OCI-LY7 (cell line): Measurements from ENCODE around the gene PPM1H. TPM values are rescaled to one million over a fixed set of nuclear protein-coding genes. Genes with fewer than 3 reads are reported as not detected.

Source experiments
- BruUV-seq: library from RNA; stranded (reverse); fragments of 400-500 nt; replicated peaks from 2 replicates; lab custom pipeline; 2021; lab: Mats Ljungman, UMichigan
- CTCF ChIA-PET: fragments of 300-600 bp; sonication (Branson Sonifier 250); formaldehyde crosslinking; loops from one replicate; lab custom pipeline; 2022; ENCODE audit warnings: antibody characterized with exemption; ENCODE audit not compliant: unreplicated experiment; lab: Charles Lee
- POLR2A ChIA-PET: fragments of 300-600 bp; sonication (Branson Sonifier 250); formaldehyde crosslinking; loops from one replicate; lab custom pipeline; 2022; ENCODE audit warnings: antibody characterized with exemption; lab: Charles Lee
- DNase-seq: peaks from one replicate; pipeline ENCODE4 v3.0.0-alpha.2; 2015; ENCODE audit warnings: low spot score
- H2AFZ ChIP-seq: fragments of 200-600 bp; sonication (generic), shearing (Covaris generic); 2 replicates; pipeline ENCODE4 v1.6.1; 2014; ENCODE audit warnings: mild to moderate bottlenecking, antibody characterized with exemption, low read length, moderate library complexity
- H3K27ac ChIP-seq: fragments of 200-600 bp; sonication (generic); 2 replicates; pipeline ENCODE4 v1.5.1; 2014; ENCODE audit warnings: mixed run types, low read depth, mild to moderate bottlenecking, moderate library complexity, low read length, inconsistent platforms; ENCODE audit not compliant: poor library complexity, severe bottlenecking
- H3K36me3 ChIP-seq: fragments of 200-600 bp; sonication (generic); 2 replicates; pipeline ENCODE4 v1.6.1; 2014; ENCODE audit warnings: mild to moderate bottlenecking, antibody characterized with exemption, low read length, moderate library complexity, mixed read lengths; ENCODE audit not compliant: insufficient read depth
- H3K4me1 ChIP-seq: fragments of 200-600 bp; sonication (generic); 2 replicates; pipeline ENCODE4 v1.5.1; 2014; ENCODE audit warnings: mild to moderate bottlenecking, low read length; ENCODE audit not compliant: insufficient read depth, poor library complexity, severe bottlenecking
- H3K4me2 ChIP-seq: fragments of 200-600 bp; sonication (generic); 2 replicates; pipeline ENCODE4 v1.6.1; 2014; ENCODE audit warnings: mild to moderate bottlenecking, low read length
- H3K4me3 ChIP-seq: fragments of 200-600 bp; sonication (generic); 2 replicates; pipeline ENCODE4 v1.5.1; 2014; ENCODE audit warnings: mild to moderate bottlenecking, low read depth, low read length; ENCODE audit not compliant: poor library complexity, severe bottlenecking
- H3K79me2 ChIP-seq: fragments of 200-600 bp; sonication (generic); 2 replicates; pipeline ENCODE4 v1.6.1; 2016; ENCODE audit warnings: low read depth, mild to moderate bottlenecking, low read length, moderate library complexity, mixed read lengths; ENCODE audit not compliant: insufficient read depth
- H3K9me2 ChIP-seq: fragments of 200-600 bp; sonication (generic); 2 replicates; pipeline ENCODE4 v1.6.1; 2016; ENCODE audit warnings: mild to moderate bottlenecking, low read length, mixed read lengths; ENCODE audit not compliant: insufficient read depth
- H3K9me3 ChIP-seq: fragments of 200-600 bp; sonication (generic); 2 replicates; pipeline ENCODE4 v1.6.1; 2014; ENCODE audit warnings: mild to moderate bottlenecking, mixed run types, low read length, mixed read lengths
- H4K20me1 ChIP-seq: fragments of 200-600 bp; sonication (generic); 2 replicates; pipeline ENCODE4 v1.6.1; 2014; ENCODE audit warnings: mild to moderate bottlenecking, antibody characterized with exemption, low read length, moderate library complexity, mixed read lengths; ENCODE audit not compliant: insufficient read depth
- CTCF ChIP-seq: fragments of 200-600 bp; sonication (generic); conservative IDR thresholded peaks from 2 replicates; pipeline ENCODE4 v1.5.1; 2014; ENCODE audit warnings: mild to moderate bottlenecking, antibody characterized with exemption, low read length, moderate library complexity, mixed read lengths
- EZH2phosphoT487 ChIP-seq: fragments of 200-600 bp; sonication (generic); IDR thresholded peaks from 2 replicates; pipeline ENCODE4 v1.6.1; 2018; ENCODE audit warnings: low read depth, borderline replicate concordance, mild to moderate bottlenecking, mixed run types, antibody characterized with exemption, low read length, moderate library complexity, mixed read lengths
- intact Hi-C: fragments of 100-400 bp; cut with micrococcal nuclease; formaldehyde crosslinking; loops from one replicate; pipeline ENCODE4 v1.10.0; 2022; ENCODE audit not compliant: unreplicated experiment
- total RNA-seq, 2 experiments: library from RNA; depleted of rRNA in 1 of 2; stranded (reverse); fragments of >200 nt in 1 of 2; shearing (Covaris generic) in 1 of 2; gene quantifications; 2 replicates each; pipeline ENCODE4 v1.2.3, GENCODE V29; 2014 to 2022

The PPM1H gene
- total RNA-seq, 2 experiments from 2014 or later = 2.0 to 3.4 TPM

GRCh38 chr12:62603811-62604098 is 331.2 kb downstream of the PPM1H start:
- peak overlapping the region; percentile 88; the same call in 1 of the 2 replicates for H2AFZ ChIP-seq
- TF ChIP-seq CTCF = no peak
- TF ChIP-seq EZH2phosphoT487 = no peak
- ChIA-PET CTCF (interaction anchor here (0.6 to 1.0 kb wide), 2 partner anchors 11 to 22 kb away, joined by 4 to 5 read pairs; no protein-coding TSS in a partner anchor), POLR2A (interaction anchor here (0.7 to 3.3 kb wide), 6 partner anchors 11 to 167 kb away, joined by 3 to 22 read pairs (median 4); partner anchors contain the start of gene MON2)
- peaks cover 21% of the 10 kb centered on the region for H4K20me1 ChIP-seq
- intact Hi-C loops = loop anchor here (5.0 to 10.0 kb wide), 3 partner anchors 139 to 1076 kb away; partner anchors contain the start of gene MON2
- peak overlapping the region; percentile 85 for H3K4me2 ChIP-seq
- peaks cover 23% of the 10 kb centered on the region for H3K79me2 ChIP-seq
- H3K9me2 ChIP-seq = no peaks in the 10 kb centered on the region
- H3K36me3 ChIP-seq = peaks cover 10% of the 10 kb centered on the region
- no peaks in the 10 kb centered on the region for H3K9me3 ChIP-seq
- DNase-seq = no peak
- H3K27ac ChIP-seq = peak overlapping the region; percentile 97
- peaks cover 31% of the 10 kb centered on the region for H3K4me1 ChIP-seq
- BruUV-seq = no TSS peak
- H3K4me3 ChIP-seq = peak overlapping the region; percentile 88

- H2AFZ ChIP-seq = peak overlapping the region; percentile 88
- CTCF ChIA-PET = interaction anchor here (0.6 to 1.0 kb wide), 2 partner anchors 12 to 23 kb away, joined by 4 to 5 read pairs; no protein-coding TSS in a partner anchor
- DNase-seq = peak; percentile 94
- H4K20me1 ChIP-seq = peaks cover 21% of the 10 kb centered on the region
- no peaks in the 10 kb centered on the region for H3K9me3 ChIP-seq
- intact Hi-C loops = loop anchor here (5.0 to 10.0 kb wide), 3 partner anchors 138 to 1076 kb away; partner anchors contain the start of gene MON2
- H3K4me1 ChIP-seq = peaks cover 31% of the 10 kb centered on the region
- peak overlapping the region; percentile 85 for H3K4me2 ChIP-seq
- POLR2A ChIA-PET = interaction anchor here (0.6 to 3.3 kb wide), 9 partner anchors 10 to 328 kb away, joined by 3 to 22 read pairs (median 4); partner anchors contain the start of gene MON2
- H3K9me2 ChIP-seq = no peaks in the 10 kb centered on the region
- H3K27ac ChIP-seq = peak overlapping the region; percentile 97
- TF ChIP-seq CTCF (peak; percentile 54; the same call in 1 of the 2 replicates), EZH2phosphoT487 (no peak)
- H3K36me3 ChIP-seq = peaks cover 10% of the 10 kb centered on the region
- H3K4me3 ChIP-seq = peak overlapping the region; percentile 88
- H3K79me2 ChIP-seq = peaks cover 23% of the 10 kb centered on the region
- no TSS peak for BruUV-seq
These were observed 331.7 kb downstream of the PPM1H start for GRCh38 chr12:62603061-62603810.
